ENCODE results near the gene MMP23B. TPM values are rescaled to one million over a fixed set of nuclear protein-coding genes. Genes with fewer than 3 reads are reported as not detected.
"Not testable (repeated sequence)": the region's sequence is repeated elsewhere in the genome, so short reads cannot be mapped to it uniquely, and the experiment has no call there.

Gene MMP23B
- total RNA-seq, 6 experiments from 2014 or later: 0.75 to 4.0 (median 2.3) TPM

DNA sequence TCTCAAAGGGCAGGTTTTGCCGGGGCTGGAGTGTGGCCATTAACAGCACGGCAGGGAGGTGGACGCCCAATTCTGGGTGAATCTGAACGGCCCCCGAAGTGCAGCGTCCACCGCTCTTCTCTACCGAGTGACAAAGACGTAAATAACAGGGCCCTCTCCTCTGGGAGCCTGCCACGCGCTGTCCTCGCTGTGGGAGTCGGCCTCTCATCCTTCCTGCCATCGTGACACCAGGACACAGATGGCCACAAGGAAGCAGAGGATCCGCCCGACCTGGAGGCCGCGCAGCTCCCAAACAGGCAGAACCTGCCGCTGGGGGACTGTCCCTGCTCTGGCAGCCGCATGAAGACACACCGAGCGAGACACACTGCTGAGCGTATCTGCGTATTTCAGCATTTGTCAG, 38.9 kb downstream of the MMP23B start:
- ATAC-seq (no peak), DNase-seq (peak in 2 of 3 donors; percentile 35 to 42)
- peaks cover 0 to 40% (median 11%) of the 10 kb centered on the region in 4 donors for H3K36me3 ChIP-seq
- H3K4me1 ChIP-seq: no peaks in the 10 kb centered on the region
- no peaks in the 10 kb centered on the region for H3K27me3 ChIP-seq
- no peak overlapping the region for H3K27ac ChIP-seq
- WGBS (ENCODE audit: insufficient coverage, low coverage, low lambda C conversion rate, missing lambda C conversion rate): 95% methylated on average over 12 of the region's 24 CpGs
- no peak for TF ChIP-seq POLR2A (IDR thresholded peaks at IDR 0.05)
- TF ChIP-seq, protein P1, sequence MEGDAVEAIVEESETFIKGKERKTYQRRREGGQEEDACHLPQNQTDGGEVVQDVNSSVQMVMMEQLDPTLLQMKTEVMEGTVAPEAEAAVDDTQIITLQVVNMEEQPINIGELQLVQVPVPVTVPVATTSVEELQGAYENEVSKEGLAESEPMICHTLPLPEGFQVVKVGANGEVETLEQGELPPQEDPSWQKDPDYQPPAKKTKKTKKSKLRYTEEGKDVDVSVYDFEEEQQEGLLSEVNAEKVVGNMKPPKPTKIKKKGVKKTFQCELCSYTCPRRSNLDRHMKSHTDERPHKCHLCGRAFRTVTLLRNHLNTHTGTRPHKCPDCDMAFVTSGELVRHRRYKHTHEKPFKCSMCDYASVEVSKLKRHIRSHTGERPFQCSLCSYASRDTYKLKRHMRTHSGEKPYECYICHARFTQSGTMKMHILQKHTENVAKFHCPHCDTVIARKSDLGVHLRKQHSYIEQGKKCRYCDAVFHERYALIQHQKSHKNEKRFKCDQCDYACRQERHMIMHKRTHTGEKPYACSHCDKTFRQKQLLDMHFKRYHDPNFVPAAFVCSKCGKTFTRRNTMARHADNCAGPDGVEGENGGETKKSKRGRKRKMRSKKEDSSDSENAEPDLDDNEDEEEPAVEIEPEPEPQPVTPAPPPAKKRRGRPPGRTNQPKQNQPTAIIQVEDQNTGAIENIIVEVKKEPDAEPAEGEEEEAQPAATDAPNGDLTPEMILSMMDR (IDR thresholded peaks at IDR 0.05): no peak
- intact Hi-C loops (cut with DNase I): loop anchor here in 1 of 2 donors (10.0 kb wide), 1 partner anchor 46 kb away; no protein-coding TSS in a partner anchor
- no peaks in the 10 kb centered on the region for H3K9me3 ChIP-seq
- no peak overlapping the region for H3K4me3 ChIP-seq

DNA sequence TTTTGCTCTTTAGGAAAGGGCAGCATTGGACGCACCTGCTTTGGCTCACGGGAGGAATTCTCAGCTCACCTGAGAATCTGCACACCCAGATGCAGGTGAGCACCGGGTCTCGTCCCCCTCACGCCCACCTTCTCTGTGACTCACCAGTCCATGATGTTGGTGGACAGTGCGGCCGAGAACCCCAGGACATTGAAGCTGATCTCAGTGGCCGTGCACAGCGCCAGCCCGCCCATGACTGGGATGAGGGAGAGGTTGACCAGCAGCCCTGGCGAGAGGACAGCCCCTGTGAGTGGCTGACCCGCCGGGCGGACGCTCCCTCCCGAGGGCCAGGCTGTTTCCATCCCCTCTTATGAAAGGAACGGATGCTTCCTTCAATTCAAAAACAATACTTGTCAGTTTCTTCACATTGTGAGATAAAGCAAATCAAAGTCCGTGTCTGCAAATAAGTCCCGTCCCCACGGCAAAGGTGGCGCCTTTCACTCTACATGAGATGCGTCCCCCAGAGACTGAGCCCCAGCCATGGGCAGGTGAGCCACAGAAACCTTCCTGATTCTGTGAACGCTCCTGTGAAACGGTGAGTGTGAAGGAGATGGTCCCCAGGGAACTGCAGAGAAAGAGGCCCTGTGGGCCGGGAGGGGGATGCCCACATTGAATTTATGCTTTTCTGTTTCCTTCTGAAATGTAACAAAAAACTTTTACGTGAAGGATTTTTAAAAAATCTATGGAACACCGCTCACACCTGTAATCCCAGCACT, 39.6 kb downstream of the MMP23B start:
- TF ChIP-seq POLR2A (IDR thresholded peaks at IDR 0.05): no peak
- TF ChIP-seq, protein P1 (IDR thresholded peaks at IDR 0.05): no peak

DNA sequence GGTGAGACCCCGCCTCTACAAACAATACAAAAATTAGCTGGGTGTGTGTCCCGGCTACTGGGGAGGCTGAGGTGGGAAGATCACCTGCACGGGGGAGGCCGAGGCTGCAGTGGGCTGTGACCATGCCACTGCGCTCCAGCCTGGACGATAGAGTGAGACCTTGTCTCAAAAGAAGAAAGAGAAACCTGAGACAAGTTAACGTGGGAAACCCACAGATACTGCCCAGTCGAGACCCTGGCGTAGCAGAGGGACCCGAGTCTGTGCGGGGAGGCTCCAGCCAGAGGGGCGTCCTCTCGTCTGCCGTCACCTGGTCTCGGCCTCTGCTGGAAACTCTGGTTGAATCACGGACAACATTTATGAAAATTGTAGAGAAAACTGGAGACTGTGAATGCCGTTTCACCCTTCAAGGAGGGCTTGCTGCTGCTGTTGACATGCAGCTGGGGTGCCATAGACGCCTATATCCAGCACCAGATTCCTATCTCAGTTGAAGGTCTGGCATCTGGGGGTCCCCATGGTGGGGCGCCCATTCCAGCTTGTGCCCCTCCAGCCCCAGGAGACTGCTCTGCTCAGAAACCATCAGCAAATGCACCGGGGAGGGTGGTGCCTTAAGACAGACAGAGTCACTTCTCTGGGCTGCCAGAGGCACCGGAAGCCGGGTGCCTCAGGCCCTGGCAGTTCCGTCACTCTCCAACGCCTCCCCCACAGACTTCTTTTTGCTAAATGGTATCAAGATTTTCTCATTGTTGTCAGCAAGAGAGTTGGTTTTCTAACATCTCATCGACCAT, 40.4 kb downstream of the MMP23B start:
- WGBS (ENCODE audit: insufficient coverage, low coverage, low lambda C conversion rate, missing lambda C conversion rate): 96% methylated on average over 7 of the region's 25 CpGs
- Histone ChIP-seq H3K4me3 (no peak overlapping the region), H3K27ac (no peak overlapping the region), H3K9me3 (no peaks in the 10 kb centered on the region), H3K4me1 (no peaks in the 10 kb centered on the region), H3K27me3 (no peaks in the 10 kb centered on the region), H3K36me3 (peaks cover 0 to 32% (median 7%) of the 10 kb centered on the region in 4 donors)
- DNase-seq (peak in 2 of 3 donors; percentile 24 to 34), ATAC-seq (no peak)
- TF ChIP-seq POLR2A (IDR thresholded peaks at IDR 0.05): no peak
- intact Hi-C loops (cut with DNase I): loop anchor here in 1 of 2 donors (10.0 kb wide), 1 partner anchor 48 kb away; no protein-coding TSS in a partner anchor

More for the DNA sequence above, 39.6 kb downstream of the MMP23B start:
- peaks cover 0 to 33% (median 8%) of the 10 kb centered on the region in 4 donors for H3K36me3 ChIP-seq
- no peak overlapping the region for H3K27ac ChIP-seq
- no peaks in the 10 kb centered on the region for H3K9me3 ChIP-seq
- no peaks in the 10 kb centered on the region for H3K4me1 ChIP-seq
- WGBS (ENCODE audit: insufficient coverage, low coverage, low lambda C conversion rate, missing lambda C conversion rate): 63% methylated on average over 7 of the region's 27 CpGs
- DNase-seq (peak in 2 of 3 donors; percentile 37 to 52), ATAC-seq (peak in 1 of 4 donors; percentile 16)
- H3K4me3 ChIP-seq: no peak overlapping the region
- intact Hi-C loops (cut with DNase I): loop anchor here in 1 of 2 donors (10.0 kb wide), 1 partner anchor 47 kb away; no protein-coding TSS in a partner anchor
- no peaks in the 10 kb centered on the region for H3K27me3 ChIP-seq

- H3K27me3 ChIP-seq, H3K4me3 ChIP-seq, H3K9me3 ChIP-seq, ATAC-seq, H3K27ac ChIP-seq: not testable (repeated sequence)
- Histone ChIP-seq H3K4me1 (peaks cover 0 to 15% (median 7%) of the 10 kb centered on the region in 4 donors), H3K36me3 (peaks cover 0 to 18% (median 7%) of the 10 kb centered on the region in 4 donors)
- DNase-seq: peak in 2 of 3 donors; percentile 22 to 37
- intact Hi-C loops (cut with DNase I): loop anchor here in 1 of 2 donors (10.0 kb wide), 1 partner anchor 50 kb away; no protein-coding TSS in a partner anchor
- 81% methylated on average over 6 of the region's 21 CpGs for WGBS (ENCODE audit: insufficient coverage, low coverage, low lambda C conversion rate, missing lambda C conversion rate)
These were observed 42.8 kb downstream of the MMP23B start for GRCh38 chr1:1674806-1675205.

- peak in 1 of 3 donors; percentile 5 for DNase-seq
- H3K9me3 ChIP-seq, ATAC-seq, H3K27me3 ChIP-seq, H3K4me3 ChIP-seq, H3K27ac ChIP-seq: not testable (repeated sequence)
- intact Hi-C loops (cut with DNase I): loop anchor here in 1 of 2 donors (10.0 kb wide), 1 partner anchor 50 kb away; no protein-coding TSS in a partner anchor
- WGBS (ENCODE audit: insufficient coverage, low coverage, low lambda C conversion rate, missing lambda C conversion rate): no CpG with 5 or more reads among the region's 18 CpGs
- Histone ChIP-seq H3K4me1 (peaks cover 0 to 15% (median 7%) of the 10 kb centered on the region in 4 donors), H3K36me3 (peaks cover 0 to 16% (median 7%) of the 10 kb centered on the region in 4 donors)
These were observed 43.2 kb downstream of the MMP23B start for GRCh38 chr1:1675218-1675617.

DNA sequence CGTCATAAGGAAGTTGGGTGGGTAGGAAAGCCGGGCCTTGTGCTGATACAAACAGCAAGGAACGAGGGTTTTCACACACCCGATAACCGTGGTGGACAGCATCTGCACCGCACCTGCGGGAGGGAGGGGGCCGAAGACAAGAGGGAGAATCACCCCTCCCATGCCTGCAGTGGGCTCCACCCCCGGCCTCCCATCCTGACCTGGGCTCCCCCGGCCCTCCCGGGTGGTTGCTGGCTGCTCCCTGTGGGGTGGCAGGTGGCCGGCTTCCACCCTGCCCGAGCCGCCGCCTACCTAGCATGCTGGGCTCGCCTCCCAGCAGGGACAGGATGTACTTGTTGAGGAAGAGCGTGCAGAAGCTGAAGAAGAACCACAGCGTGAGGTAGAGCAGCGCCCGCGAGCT, 44.1 kb downstream of the MMP23B start:
- not testable (repeated sequence) for H3K9me3 ChIP-seq, H3K27me3 ChIP-seq, H3K27ac ChIP-seq, ATAC-seq, H3K4me3 ChIP-seq
- WGBS (ENCODE audit: insufficient coverage, low coverage, low lambda C conversion rate, missing lambda C conversion rate): no CpG with 5 or more reads among the region's 21 CpGs
- H3K4me1 ChIP-seq: peaks cover 0 to 15% (median 7%) of the 10 kb centered on the region in 4 donors
- DNase-seq: peak in 1 of 3 donors; percentile 6
- peaks cover 0 to 14% (median 5%) of the 10 kb centered on the region in 4 donors for H3K36me3 ChIP-seq
- intact Hi-C loops (cut with DNase I): loop anchor here in 1 of 2 donors (10.0 kb wide), 1 partner anchor 51 kb away; no protein-coding TSS in a partner anchor

Data from right lobe of liver (tissue), 6 donors.